Activated CD8-positive, alpha-beta T cell treated with anti-CD3 and anti-CD28 coated beads for 36 hours (primary cell): ENCODE measurements around the gene CMTM7. TPM values are rescaled to one million over a fixed set of nuclear protein-coding genes. Genes with fewer than 3 reads are reported as not detected.

Experiments
- ATAC-seq: fragments of 200-7000 bp; cut with Tn5 transposase; one replicate; pipeline ENCODE4 v1.10.0; 2021; ENCODE audit warnings: mild to moderate bottlenecking, moderate library complexity
- CTCF ChIA-PET: fragments of 350-600 bp; sonication (Branson Sonifier 250); formaldehyde crosslinking; loops from one replicate; lab custom pipeline; 2021; ENCODE audit warnings: antibody characterized with exemption; lab: Charles Lee
- POLR2A ChIA-PET: fragments of 350-600 bp; sonication (Branson Sonifier 250); formaldehyde crosslinking; loops from one replicate; lab custom pipeline; 2021; ENCODE audit warnings: antibody characterized with exemption; lab: Charles Lee
- DNase-seq: peaks from one replicate; pipeline ENCODE4 v3.0.0-alpha.2; 2020
- H3K27ac Mint-ChIP-seq: one replicate; pipeline ENCODE4 v1.8.0; 2021; ENCODE audit warnings: mild to moderate bottlenecking, mixed read lengths
- H3K27me3 Mint-ChIP-seq: one replicate; pipeline ENCODE4 v1.8.0; 2021; ENCODE audit warnings: mixed read lengths
- H3K36me3 Mint-ChIP-seq: one replicate; pipeline ENCODE4 v1.8.0; 2021; ENCODE audit warnings: low read depth, mixed read lengths
- H3K4me1 Mint-ChIP-seq: one replicate; pipeline ENCODE4 v1.8.0; 2021; ENCODE audit warnings: low read depth, mixed read lengths
- H3K4me3 Mint-ChIP-seq: one replicate; pipeline ENCODE4 v1.8.0; 2021; ENCODE audit warnings: mild to moderate bottlenecking, moderate library complexity, mixed read lengths
- H3K9me3 Mint-ChIP-seq: one replicate; pipeline ENCODE4 v1.8.0; 2021; ENCODE audit warnings: mixed read lengths
- CTCF ChIP-seq: fragments of 200-600 bp; IDR thresholded peaks from one replicate; pipeline ENCODE4 v1.8.0; 2022; ENCODE audit warnings: antibody characterized with exemption, mild to moderate bottlenecking
- intact Hi-C: fragments of 100-400 bp; cut with micrococcal nuclease; formaldehyde crosslinking; loops from one replicate; pipeline ENCODE4 v1.10.0; 2022
- total RNA-seq, 2 experiments: library from RNA; stranded (reverse); gene quantifications; one replicate each; pipeline ENCODE4 v1.2.3, GENCODE V29; 2021

CMTM7 gene
- total RNA-seq, 2 experiments from 2014 or later = 36.1 to 37.2 TPM

GRCh38 chr3:32395496-32395895 is 3.8 kb downstream of the CMTM7 start:
- CTCF ChIA-PET = interaction anchor here (0.8 to 7.8 kb wide), 10 partner anchors 9 to 98 kb away, joined by 3 to 69 read pairs (median 3); no protein-coding TSS in a partner anchor
- H3K27ac Mint-ChIP-seq = peak overlapping the region; percentile 44
- H3K36me3 Mint-ChIP-seq = peaks cover 16% of the 10 kb centered on the region
- ATAC-seq (no peak), DNase-seq (no peak)
- POLR2A ChIA-PET = interaction anchor here (0.9 to 1.5 kb wide), 4 partner anchors 8 to 65 kb away, joined by 3 to 5 read pairs (median 4); no protein-coding TSS in a partner anchor
- no peaks in the 10 kb centered on the region for H3K9me3 Mint-ChIP-seq
- intact Hi-C loops = loop anchor here (2.0 to 5.0 kb wide), 2 partner anchors 21 to 67 kb away; no protein-coding TSS in a partner anchor
- H3K4me1 Mint-ChIP-seq = peaks cover 62% of the 10 kb centered on the region
- H3K27me3 Mint-ChIP-seq = no peaks in the 10 kb centered on the region
- TF ChIP-seq CTCF = no peak
- no peak overlapping the region for H3K4me3 Mint-ChIP-seq

- Mint-ChIP-seq H3K4me3 (no peak overlapping the region), H3K27ac (peak overlapping the region; percentile 44), H3K27me3 (no peaks in the 10 kb centered on the region), H3K9me3 (no peaks in the 10 kb centered on the region), H3K4me1 (peaks cover 69% of the 10 kb centered on the region), H3K36me3 (peaks cover 16% of the 10 kb centered on the region)
- ChIA-PET POLR2A (interaction anchor here (0.6 to 1.2 kb wide), 3 partner anchors 33 to 89 kb away, joined by 3 to 6 read pairs (median 3); no protein-coding TSS in a partner anchor), CTCF (interaction anchor here (0.7 to 7.8 kb wide), 9 partner anchors 11 to 101 kb away, joined by 3 to 69 read pairs (median 5); no protein-coding TSS in a partner anchor)
- DNase-seq (no peak), ATAC-seq (no peak)
- intact Hi-C loops = loop anchor here (2.0 to 5.0 kb wide), 2 partner anchors 64 to 221 kb away; no protein-coding TSS in a partner anchor
- no peak for TF ChIP-seq CTCF
Observed at GRCh38 chr3:32397941-32398340, 6.3 kb downstream of the CMTM7 start.

GRCh38 chr3:32398531-32398930 is 6.9 kb downstream of the CMTM7 start:
- H3K27me3 Mint-ChIP-seq = no peaks in the 10 kb centered on the region
- no peak for TF ChIP-seq CTCF
- no peaks in the 10 kb centered on the region for H3K9me3 Mint-ChIP-seq
- intact Hi-C loops = loop anchor here (2.0 to 5.0 kb wide), 2 partner anchors 64 to 222 kb away; no protein-coding TSS in a partner anchor
- H3K27ac Mint-ChIP-seq = peak overlapping the region; percentile 62
- H3K4me3 Mint-ChIP-seq = no peak overlapping the region
- ChIA-PET POLR2A (interaction anchor here (0.6 to 1.2 kb wide), 2 partner anchors 69 to 88 kb away, joined by 3 to 6 read pairs; no protein-coding TSS in a partner anchor), CTCF (interaction anchor here (0.7 to 7.8 kb wide), 7 partner anchors 11 to 102 kb away, joined by 3 to 69 read pairs (median 4); no protein-coding TSS in a partner anchor)
- H3K36me3 Mint-ChIP-seq = peaks cover 12% of the 10 kb centered on the region
- ATAC-seq (no peak), DNase-seq (no peak)
- H3K4me1 Mint-ChIP-seq = peaks cover 69% of the 10 kb centered on the region

GRCh38 chr3:32399030-32399620 is 7.5 kb downstream of the CMTM7 start:
- H3K4me1 Mint-ChIP-seq = peaks cover 68% of the 10 kb centered on the region
- CTCF ChIA-PET = interaction anchor here (1.2 to 7.8 kb wide), 5 partner anchors 12 to 222 kb away, joined by 3 to 69 read pairs (median 17); no protein-coding TSS in a partner anchor
- H3K4me3 Mint-ChIP-seq = no peak overlapping the region
- peaks cover 13% of the 10 kb centered on the region for H3K36me3 Mint-ChIP-seq
- H3K9me3 Mint-ChIP-seq = no peaks in the 10 kb centered on the region
- intact Hi-C loops = loop anchor here (2.0 to 5.0 kb wide), 2 partner anchors 63 to 222 kb away; no protein-coding TSS in a partner anchor
- ATAC-seq = peak; percentile 32
- POLR2A ChIA-PET = interaction anchor here (1.7 kb wide), 1 partner anchor 51 kb away, joined by 4 read pairs; no protein-coding TSS in a partner anchor
- DNase-seq = peak; percentile 54
- no peaks in the 10 kb centered on the region for H3K27me3 Mint-ChIP-seq
- peak; percentile 85 for TF ChIP-seq CTCF
- peak overlapping the region; percentile 62 for H3K27ac Mint-ChIP-seq
